GM10266 (cell line): ENCODE measurements around the gene POLR1C.
"Not testable (repeated sequence)": the region's sequence is repeated elsewhere in the genome, so short reads cannot be mapped to it uniquely, and the experiment has no call there.

Experiments
- DNase-seq: peaks from one replicate; pipeline ENCODE4 v3.0.0; 2012; ENCODE audit errors: extremely low spot score
- TF ChIP-seq, protein P1 (sequence below): IDR thresholded peaks from 2 replicates; pipeline ENCODE4 v1.5.1; 2012; ENCODE audit warnings: mild to moderate bottlenecking, low read depth; ENCODE audit not compliant: control insufficient read depth, insufficient read depth; ENCODE audit errors: missing control alignments

Gene POLR1C

GRCh38 chr6:43524483-43524961 is 7.6 kb downstream of the POLR1C start:
- no peak for DNase-seq
- TF ChIP-seq, protein P1, sequence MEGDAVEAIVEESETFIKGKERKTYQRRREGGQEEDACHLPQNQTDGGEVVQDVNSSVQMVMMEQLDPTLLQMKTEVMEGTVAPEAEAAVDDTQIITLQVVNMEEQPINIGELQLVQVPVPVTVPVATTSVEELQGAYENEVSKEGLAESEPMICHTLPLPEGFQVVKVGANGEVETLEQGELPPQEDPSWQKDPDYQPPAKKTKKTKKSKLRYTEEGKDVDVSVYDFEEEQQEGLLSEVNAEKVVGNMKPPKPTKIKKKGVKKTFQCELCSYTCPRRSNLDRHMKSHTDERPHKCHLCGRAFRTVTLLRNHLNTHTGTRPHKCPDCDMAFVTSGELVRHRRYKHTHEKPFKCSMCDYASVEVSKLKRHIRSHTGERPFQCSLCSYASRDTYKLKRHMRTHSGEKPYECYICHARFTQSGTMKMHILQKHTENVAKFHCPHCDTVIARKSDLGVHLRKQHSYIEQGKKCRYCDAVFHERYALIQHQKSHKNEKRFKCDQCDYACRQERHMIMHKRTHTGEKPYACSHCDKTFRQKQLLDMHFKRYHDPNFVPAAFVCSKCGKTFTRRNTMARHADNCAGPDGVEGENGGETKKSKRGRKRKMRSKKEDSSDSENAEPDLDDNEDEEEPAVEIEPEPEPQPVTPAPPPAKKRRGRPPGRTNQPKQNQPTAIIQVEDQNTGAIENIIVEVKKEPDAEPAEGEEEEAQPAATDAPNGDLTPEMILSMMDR = no peak

DNA sequence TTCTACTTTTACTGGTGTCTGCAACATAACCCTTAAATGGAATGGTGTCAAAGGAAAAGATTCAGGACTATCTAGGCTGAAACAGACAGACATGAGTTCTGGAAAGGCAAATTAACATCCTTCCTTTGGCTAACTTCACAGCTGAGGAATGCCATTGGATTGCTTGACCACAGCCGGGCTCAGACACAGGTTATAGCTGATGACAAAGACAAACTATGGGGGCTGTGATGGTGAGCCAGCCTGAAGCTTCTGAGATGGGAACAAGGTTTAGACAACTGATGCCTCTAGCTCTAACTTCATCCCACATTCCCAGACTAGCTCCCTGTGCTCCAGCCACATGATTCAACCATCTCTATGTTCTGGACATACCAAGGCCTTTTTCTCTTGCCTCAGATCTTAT is 15.3 kb downstream of the POLR1C start:
- no peak for DNase-seq
- TF ChIP-seq, protein P1 = no peak

- DNase-seq = not testable (repeated sequence)
Measured at GRCh38 chr6:43538986-43539385, 22.1 kb downstream of the POLR1C start.

DNA sequence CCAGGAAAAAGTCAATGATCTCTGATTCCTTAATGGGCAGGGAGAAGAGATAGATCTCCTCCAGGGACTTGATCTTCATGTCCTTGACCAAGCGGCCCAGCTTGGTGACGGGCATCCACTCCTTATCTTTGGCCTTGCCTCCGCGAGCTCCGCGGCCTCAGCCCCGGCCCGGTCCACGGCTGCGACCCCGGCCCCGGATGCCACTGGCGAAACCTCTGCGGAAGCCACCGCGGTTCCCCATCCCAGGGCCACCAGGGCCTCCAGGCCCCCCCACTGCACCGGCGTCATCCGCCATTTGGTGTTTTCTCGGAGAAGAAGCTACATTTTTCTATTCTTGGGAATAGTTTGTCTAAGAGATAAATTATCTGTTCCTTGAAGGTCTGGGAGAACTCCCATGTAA is 22.5 kb downstream of the POLR1C start:
- DNase-seq = not testable (repeated sequence)

DNA sequence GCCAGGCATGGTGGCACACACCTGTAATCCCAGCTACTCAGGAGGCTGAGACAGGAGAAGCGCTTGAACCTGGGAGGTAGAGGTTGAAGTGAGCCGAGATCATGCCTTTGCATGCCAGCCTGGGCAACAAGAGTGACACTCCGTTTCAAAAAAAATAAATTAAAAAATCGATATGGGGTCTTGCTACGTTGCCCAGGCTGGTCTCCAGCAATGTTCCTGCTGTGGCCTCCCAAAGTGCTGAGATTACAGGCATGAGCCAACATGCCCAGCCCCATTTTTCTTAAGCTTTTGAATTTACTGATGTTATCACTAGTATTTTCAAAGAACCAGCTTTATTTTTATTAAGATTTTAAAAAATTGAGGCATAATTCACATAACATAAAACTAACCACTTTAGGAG is 23.6 kb downstream of the POLR1C start:
- TF ChIP-seq, protein P1 = no peak
- no peak for DNase-seq

- TF ChIP-seq, protein P1 = no peak
- peak; percentile 51 for DNase-seq
Measured at GRCh38 chr6:43541774-43542471, 25.0 kb downstream of the POLR1C start.

- no peak for DNase-seq
- TF ChIP-seq, protein P1 = no peak
Measured at GRCh38 chr6:43544461-43544860, 27.6 kb downstream of the POLR1C start.

DNA sequence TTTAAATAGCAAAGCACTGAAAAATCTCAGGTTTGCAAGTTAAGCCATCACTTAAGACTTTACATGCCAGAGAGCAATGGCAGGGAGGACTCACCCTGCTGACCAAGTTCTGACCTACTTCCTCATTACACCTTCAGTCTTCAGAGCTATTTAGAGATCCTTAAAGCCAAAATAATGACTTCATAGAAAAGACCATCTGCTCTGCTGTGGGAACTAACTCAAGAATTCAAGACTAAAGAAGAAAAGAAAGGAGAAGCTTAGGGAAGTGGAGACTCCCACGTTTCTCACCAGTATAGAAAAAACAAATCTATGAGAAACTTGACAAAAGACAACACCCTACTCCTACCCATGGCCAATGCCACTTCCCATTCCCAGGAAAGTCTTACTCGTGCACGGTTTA is 30.3 kb downstream of the POLR1C start:
- peak; percentile 43 for DNase-seq
- TF ChIP-seq, protein P1 = no peak

GRCh38 chr6:43557620-43558019 is 40.7 kb downstream of the POLR1C start:
- not testable (repeated sequence) for DNase-seq
